SU-DHL-6 (cell line): ENCODE results near the gene EEF1A2.

Experiments used
- H2AFZ ChIP-seq: fragments of 200-600 bp; sonication (generic); 2 replicates; pipeline ENCODE4 v1.6.1; 2014; ENCODE audit warnings: low read depth, mild to moderate bottlenecking, moderate library complexity, mixed read lengths, antibody characterized with exemption, low read length; ENCODE audit not compliant: severe bottlenecking
- H3F3A ChIP-seq: fragments of 200-600 bp; shearing (Covaris generic); 2 replicates; pipeline ENCODE4 v1.6.0; 2016; ENCODE audit warnings: antibody characterized with exemption, mild to moderate bottlenecking; ENCODE audit not compliant: insufficient read depth
- H3K27ac ChIP-seq: fragments of 200-600 bp; sonication (generic); 2 replicates; pipeline ENCODE4 v1.5.1; 2016; ENCODE audit warnings: low read depth, mild to moderate bottlenecking, low read length, moderate library complexity, mixed read lengths
- H3K27me3 ChIP-seq: fragments of 200-600 bp; sonication (generic), shearing (Covaris generic); 2 replicates; pipeline ENCODE4 v1.6.0; 2014; ENCODE audit warnings: mild to moderate bottlenecking, low read length
- H3K36me3 ChIP-seq: fragments of 200-600 bp; sonication (generic); 2 replicates; pipeline ENCODE4 v1.6.1; 2014; ENCODE audit warnings: mild to moderate bottlenecking, low read length, mixed read lengths
- H3K4me2 ChIP-seq: fragments of 300-600, 200-600 bp; shearing (Covaris generic), sonication (generic); 2 replicates; pipeline ENCODE4 v1.6.0; 2014; ENCODE audit warnings: low read length, low read depth, mild to moderate bottlenecking; ENCODE audit not compliant: poor library complexity, severe bottlenecking
- H3K4me3 ChIP-seq: fragments of 200-600 bp; sonication (generic); 2 replicates; pipeline ENCODE4 v1.5.1; 2014; ENCODE audit warnings: antibody characterized with exemption, low read length, mild to moderate bottlenecking, mixed read lengths; ENCODE audit not compliant: insufficient read depth, poor library complexity, severe bottlenecking
- H3K79me2 ChIP-seq: fragments of 200-600 bp; sonication (generic); 2 replicates; pipeline ENCODE4 v1.6.1; 2014; ENCODE audit warnings: mild to moderate bottlenecking, low read length, moderate library complexity; ENCODE audit not compliant: insufficient read depth
- H3K9ac ChIP-seq: fragments of 200-600 bp; sonication (generic); 2 replicates; pipeline ENCODE4 v1.7.0; 2014; ENCODE audit warnings: mild to moderate bottlenecking, low read length
- H3K9me2 ChIP-seq: fragments of 200-600 bp; sonication (generic); replicated peaks from 2 replicates; pipeline ENCODE4 v1.6.1; 2014; ENCODE audit warnings: low read length; ENCODE audit not compliant: insufficient read depth
- H3K9me3 ChIP-seq: fragments of 200-600 bp; sonication (generic); 2 replicates; pipeline ENCODE4 v1.6.1; 2014; ENCODE audit warnings: low read length, mixed read lengths; ENCODE audit not compliant: insufficient read depth
- H4K20me1 ChIP-seq: fragments of 200-600 bp; sonication (generic); 2 replicates; pipeline ENCODE4 v1.6.1; 2014; ENCODE audit warnings: low read depth, mild to moderate bottlenecking, antibody characterized with exemption, low read length, moderate library complexity, mixed read lengths
- EZH2phosphoT487 ChIP-seq: fragments of 200-600 bp; sonication (generic), shearing (Covaris generic); conservative IDR thresholded peaks from 2 replicates; pipeline ENCODE4 v1.6.1; 2018; ENCODE audit warnings: mild to moderate bottlenecking, antibody characterized with exemption, low read length, moderate library complexity, mixed read lengths
- TF ChIP-seq, protein P1 (sequence below): fragments of 200-600 bp; sonication (generic); IDR thresholded peaks from one replicate; pipeline ENCODE4 v1.5.1; 2017; ENCODE audit warnings: antibody characterized with exemption, mild to moderate bottlenecking, low read length, moderate library complexity; ENCODE audit not compliant: insufficient read depth, poor library complexity, severe bottlenecking

Gene EEF1A2

DNA sequence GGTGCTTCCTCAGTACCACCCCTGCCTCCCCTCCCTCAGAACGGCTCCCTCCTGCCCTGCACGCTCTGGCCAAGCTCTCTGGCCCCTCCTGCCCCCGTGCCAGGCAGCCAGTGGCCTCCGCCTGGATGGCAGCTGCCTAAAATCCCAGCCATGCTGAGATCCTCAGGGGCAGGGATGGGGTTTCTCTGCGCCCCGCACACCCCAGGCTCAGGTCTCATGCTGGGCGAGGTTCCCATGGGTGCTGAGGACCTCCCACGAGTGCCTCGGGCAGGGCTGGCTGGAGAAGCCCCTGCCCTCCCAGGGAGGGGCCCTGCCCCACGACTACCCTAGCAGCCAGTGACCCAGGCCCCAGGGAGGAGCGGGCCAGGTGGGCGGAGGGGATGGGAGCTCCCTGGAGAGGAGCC is 35.5 kb upstream of the EEF1A2 start:
- no peaks in the 10 kb centered on the region for H3K27me3 ChIP-seq
- H3K36me3 ChIP-seq: no peaks in the 10 kb centered on the region
- no peaks in the 10 kb centered on the region for H3K79me2 ChIP-seq
- no peak overlapping the region for H2AFZ ChIP-seq
- no peaks in the 10 kb centered on the region for H3K9me3 ChIP-seq
- no peak overlapping the region for H3K9ac ChIP-seq
- no peak for TF ChIP-seq EZH2phosphoT487
- TF ChIP-seq, protein P1, sequence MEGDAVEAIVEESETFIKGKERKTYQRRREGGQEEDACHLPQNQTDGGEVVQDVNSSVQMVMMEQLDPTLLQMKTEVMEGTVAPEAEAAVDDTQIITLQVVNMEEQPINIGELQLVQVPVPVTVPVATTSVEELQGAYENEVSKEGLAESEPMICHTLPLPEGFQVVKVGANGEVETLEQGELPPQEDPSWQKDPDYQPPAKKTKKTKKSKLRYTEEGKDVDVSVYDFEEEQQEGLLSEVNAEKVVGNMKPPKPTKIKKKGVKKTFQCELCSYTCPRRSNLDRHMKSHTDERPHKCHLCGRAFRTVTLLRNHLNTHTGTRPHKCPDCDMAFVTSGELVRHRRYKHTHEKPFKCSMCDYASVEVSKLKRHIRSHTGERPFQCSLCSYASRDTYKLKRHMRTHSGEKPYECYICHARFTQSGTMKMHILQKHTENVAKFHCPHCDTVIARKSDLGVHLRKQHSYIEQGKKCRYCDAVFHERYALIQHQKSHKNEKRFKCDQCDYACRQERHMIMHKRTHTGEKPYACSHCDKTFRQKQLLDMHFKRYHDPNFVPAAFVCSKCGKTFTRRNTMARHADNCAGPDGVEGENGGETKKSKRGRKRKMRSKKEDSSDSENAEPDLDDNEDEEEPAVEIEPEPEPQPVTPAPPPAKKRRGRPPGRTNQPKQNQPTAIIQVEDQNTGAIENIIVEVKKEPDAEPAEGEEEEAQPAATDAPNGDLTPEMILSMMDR: no peak
- H3K4me3 ChIP-seq: no peak overlapping the region
- H3F3A ChIP-seq: no peaks in the 10 kb centered on the region
- H3K27ac ChIP-seq: no peak overlapping the region
- H4K20me1 ChIP-seq: no peaks in the 10 kb centered on the region
- H3K4me2 ChIP-seq: no peak overlapping the region
- no peaks in the 10 kb centered on the region for H3K9me2 ChIP-seq

DNA sequence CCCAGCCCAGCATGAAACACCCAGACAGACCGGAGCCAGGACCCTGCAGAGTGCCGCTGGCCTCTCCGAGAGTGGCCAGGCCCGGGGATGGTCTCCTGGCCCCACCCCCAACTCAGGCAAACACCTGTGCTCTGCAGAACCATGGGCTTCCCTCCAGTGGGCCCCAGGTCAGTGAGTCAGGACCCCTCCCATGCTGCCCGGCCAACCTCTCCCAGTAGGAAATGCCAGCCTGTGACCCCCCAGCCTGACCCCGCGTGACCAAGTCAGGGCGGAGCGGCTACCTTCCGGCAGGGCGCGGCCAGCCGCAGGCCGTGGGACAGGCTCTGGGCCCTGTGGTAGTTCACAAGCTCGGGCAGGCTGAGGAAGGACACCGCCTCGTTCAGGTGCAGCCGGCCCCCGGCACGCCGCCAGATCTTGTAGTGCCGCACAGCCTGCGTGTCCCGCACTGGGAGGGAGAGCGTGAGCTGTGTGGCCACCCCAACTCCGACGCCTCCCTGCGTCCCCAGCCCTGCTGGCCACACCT is 35.0 kb upstream of the EEF1A2 start:
- no peak overlapping the region for H3K4me3 ChIP-seq
- H3K9ac ChIP-seq: no peak overlapping the region
- no peak overlapping the region for H2AFZ ChIP-seq
- H4K20me1 ChIP-seq: no peaks in the 10 kb centered on the region
- no peaks in the 10 kb centered on the region for H3K36me3 ChIP-seq
- TF ChIP-seq, protein P1: no peak
- TF ChIP-seq EZH2phosphoT487: no peak
- H3K27me3 ChIP-seq: no peaks in the 10 kb centered on the region
- no peaks in the 10 kb centered on the region for H3K9me3 ChIP-seq
- no peaks in the 10 kb centered on the region for H3K9me2 ChIP-seq
- H3K27ac ChIP-seq: no peak overlapping the region
- no peaks in the 10 kb centered on the region for H3F3A ChIP-seq
- no peaks in the 10 kb centered on the region for H3K79me2 ChIP-seq
- H3K4me2 ChIP-seq: no peak overlapping the region

DNA sequence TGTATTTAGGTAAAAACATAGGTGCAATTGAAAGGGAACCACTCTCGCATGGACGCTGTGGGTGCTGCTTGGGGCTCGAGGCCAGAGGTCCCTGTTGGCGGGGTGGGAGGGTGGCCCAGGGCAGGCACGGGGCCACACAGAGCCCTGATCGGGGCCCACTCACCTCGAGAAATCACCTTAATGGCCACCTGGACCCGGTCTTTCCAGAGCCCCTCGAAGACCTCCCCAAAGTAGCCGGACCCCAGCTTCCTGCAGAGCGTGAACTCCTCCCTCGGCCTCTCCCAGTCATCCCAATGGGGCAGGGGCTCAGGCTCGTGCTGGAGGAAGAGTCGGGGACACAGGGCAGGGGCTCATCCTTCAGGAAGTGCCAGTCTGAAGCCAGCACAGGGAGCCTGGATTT is 34.5 kb upstream of the EEF1A2 start:
- TF ChIP-seq, protein P1: no peak
- TF ChIP-seq EZH2phosphoT487: no peak
- Histone ChIP-seq H3F3A (no peaks in the 10 kb centered on the region), H3K4me3 (no peak overlapping the region), H3K27me3 (no peaks in the 10 kb centered on the region), H3K9me2 (no peaks in the 10 kb centered on the region), H4K20me1 (no peaks in the 10 kb centered on the region), H3K36me3 (no peaks in the 10 kb centered on the region), H2AFZ (no peak overlapping the region), H3K27ac (no peak overlapping the region), H3K9ac (no peak overlapping the region), H3K79me2 (no peaks in the 10 kb centered on the region), H3K9me3 (no peaks in the 10 kb centered on the region), H3K4me2 (no peak overlapping the region)
